Medulla oblongata (tissue), 1 donor: Measurements from ENCODE around the gene AKR1C8.
"Not testable (repeated sequence)": the region's sequence is repeated elsewhere in the genome, so short reads cannot be mapped to it uniquely, and the experiment has no call there.

ENCODE experiments used
- DNase-seq: peaks from one replicate; pipeline ENCODE4 v3.0.0-alpha.2; 2015; ENCODE audit errors: extremely low spot score

The AKR1C8 gene

GRCh38 chr10:5184987-5185775 is at the start of gene AKR1C8:
TSS of gene AKR1C8 (minus strand) at chr10:5185150. CDS start at chr10:5185104, 46 bp downstream.
- no peak for DNase-seq

GRCh38 chr10:5234106-5234860 is 49.3 kb upstream of the AKR1C8 start:
- DNase-seq = peak; percentile 30

GRCh38 chr10:5233324-5233723 is 48.4 kb upstream of the AKR1C8 start:
- no peak for DNase-seq

- no peak for DNase-seq
Measured at GRCh38 chr10:5229019-5229418, 44.1 kb upstream of the AKR1C8 start.

DNA sequence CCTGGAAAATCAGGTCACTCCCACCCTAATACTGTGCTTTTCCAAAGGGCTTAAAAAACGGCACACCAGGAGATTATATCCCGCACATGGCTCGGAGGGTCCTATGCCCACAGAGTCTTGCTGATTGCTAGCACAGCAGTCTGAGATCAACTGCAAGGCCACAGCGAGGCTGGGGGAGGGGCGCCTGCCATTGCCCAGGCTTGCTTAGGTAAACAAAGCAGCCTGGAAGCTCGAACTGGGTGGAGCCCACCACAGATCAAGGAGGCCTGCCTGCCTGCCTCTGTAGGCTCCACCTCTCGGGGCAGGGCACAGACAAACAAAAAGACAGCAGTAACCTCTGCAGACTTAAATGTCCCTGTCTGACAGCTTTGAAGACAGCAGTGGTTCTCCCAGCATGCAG is 38.0 kb upstream of the AKR1C8 start:
- DNase-seq = not testable (repeated sequence)

DNA sequence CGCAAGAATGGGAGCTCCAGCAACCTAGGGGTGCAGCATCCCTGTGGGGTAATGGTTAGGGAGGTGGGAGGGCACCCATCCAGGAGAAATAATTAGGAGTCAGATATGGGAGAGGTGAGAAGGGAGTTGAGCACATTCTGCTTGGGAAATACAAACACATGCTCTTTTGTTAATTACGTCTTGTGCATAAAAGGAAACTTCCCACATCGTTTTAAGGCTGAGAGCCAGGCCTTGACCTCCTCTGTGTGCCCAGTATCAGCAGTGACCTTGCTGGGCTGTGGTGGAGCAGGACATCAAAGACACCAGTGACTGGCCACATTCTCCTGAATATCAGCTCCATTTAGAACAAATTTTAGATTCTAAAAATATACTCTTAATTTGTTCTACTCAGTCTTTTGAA is 34.3 kb upstream of the AKR1C8 start:
- DNase-seq = no peak

DNA sequence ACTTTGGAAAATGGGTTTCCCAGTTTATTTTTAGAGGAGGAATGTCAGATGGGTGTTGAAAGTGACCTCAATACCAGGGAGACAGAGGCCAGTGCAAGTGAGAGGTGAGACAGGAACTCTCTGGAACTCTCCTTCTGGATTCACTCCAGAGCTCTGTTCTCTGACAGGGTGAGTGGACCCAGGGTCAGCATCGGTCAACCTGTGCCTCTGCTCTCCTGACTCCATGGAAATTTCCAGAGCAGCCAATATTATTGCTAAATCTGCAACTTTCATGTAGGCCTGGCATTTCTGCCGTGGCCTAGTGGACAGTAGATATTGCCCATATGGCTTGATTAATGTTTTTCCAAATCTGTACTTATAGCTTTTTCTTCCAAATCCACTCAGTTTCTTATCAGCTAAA is 31.9 kb upstream of the AKR1C8 start:
- DNase-seq = no peak

- DNase-seq = no peak
Measured at GRCh38 chr10:5211696-5212536, 27.0 kb upstream of the AKR1C8 start.

GRCh38 chr10:5210261-5210660 is 25.3 kb upstream of the AKR1C8 start:
- DNase-seq = not testable (repeated sequence)

- DNase-seq = not testable (repeated sequence)
Measured at GRCh38 chr10:5209776-5210175, 24.8 kb upstream of the AKR1C8 start.

DNA sequence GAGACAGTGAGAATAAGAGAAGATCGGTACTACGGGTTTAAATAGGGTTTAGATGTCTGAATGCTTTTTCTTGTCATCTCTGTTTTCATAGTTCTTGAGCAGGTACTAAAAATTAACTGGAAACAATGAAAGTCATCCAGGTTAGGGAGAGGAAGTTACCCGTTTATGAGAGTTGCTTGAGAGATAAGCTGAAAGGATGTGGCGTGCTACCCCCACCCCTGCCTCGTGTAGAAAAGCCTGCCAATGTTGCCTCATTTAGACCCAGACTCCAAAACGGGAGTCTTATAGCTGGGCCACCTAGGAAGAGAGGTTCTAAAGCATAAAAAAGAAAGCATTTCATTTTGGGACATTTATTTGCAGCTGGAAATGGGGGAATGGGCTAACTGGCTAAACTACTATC is 21.8 kb upstream of the AKR1C8 start:
- DNase-seq = no peak

- DNase-seq = no peak
Measured at GRCh38 chr10:5199398-5199797, 14.4 kb upstream of the AKR1C8 start.

DNA sequence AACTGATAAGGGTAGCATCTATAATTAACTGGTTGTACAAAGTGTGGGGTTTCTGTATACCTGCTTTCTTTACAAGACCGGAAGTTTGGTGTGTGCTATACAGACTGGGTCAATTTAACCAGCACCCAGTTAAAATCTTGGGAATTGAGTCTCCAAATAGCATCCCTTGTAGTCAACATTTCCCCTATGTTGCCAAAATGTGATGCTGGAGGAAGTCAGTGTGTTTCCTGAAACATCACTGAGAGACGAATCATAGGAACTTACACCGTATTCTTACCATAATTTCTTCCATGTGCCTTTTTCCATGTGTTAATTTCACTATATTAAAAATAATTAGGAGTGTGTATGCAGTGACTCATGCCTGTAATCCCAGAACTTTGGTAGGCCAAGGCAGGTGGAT is 13.4 kb upstream of the AKR1C8 start:
- DNase-seq = no peak

DNA sequence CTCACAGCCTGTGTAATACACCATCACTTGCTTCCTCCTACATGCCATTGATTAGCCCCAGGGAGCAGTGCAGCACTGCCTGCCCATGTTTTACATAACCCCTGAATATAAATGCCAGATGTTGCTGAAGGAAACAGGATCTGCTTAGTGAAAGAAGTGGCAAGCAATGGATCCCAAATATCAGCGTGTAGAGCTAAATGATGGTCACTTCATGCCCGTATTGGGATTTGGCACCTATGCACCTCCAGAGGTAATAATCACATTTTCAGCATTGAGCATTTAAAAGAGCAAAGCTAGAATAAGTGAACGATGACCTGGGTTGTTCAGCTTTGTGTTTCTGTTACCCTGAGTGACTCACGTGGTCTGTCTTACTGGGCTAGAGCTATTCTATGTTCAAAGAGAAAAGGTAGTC is 11.8 kb upstream of the AKR1C8 start, which contains the start of gene AKR1C4:
TSS of gene AKR1C4 (plus strand) at position 136 of the 412 bp plus-strand sequence. CDS start at position 167, 31 bp downstream.
- DNase-seq = no peak

- no peak for DNase-seq
Measured at GRCh38 chr10:5195727-5196374, 10.9 kb upstream of the AKR1C8 start.

- no peak for DNase-seq
Measured at GRCh38 chr10:5194431-5194830, 9.5 kb upstream of the AKR1C8 start.

GRCh38 chr10:5188358-5188757 is 3.4 kb upstream of the AKR1C8 start:
- no peak for DNase-seq

DNA sequence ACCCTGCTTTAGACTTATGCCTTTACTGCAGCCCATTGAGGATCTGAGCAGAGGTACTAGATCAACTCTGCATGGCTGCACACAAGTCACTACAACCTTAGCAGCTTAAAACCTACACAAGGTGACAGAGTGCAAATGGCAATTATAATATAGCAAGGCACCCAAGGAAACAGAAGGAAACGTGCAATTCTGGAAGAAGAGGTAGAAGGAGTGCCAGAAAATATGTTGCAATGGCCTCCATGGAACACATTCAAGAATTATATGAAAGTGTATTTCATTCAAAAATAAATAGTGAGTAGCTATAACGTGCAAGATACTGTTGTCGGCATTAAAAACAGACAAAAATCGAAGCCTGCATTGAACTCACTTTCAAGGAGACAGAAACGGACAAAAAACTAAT is 2.9 kb upstream of the AKR1C8 start:
- no peak for DNase-seq

DNA sequence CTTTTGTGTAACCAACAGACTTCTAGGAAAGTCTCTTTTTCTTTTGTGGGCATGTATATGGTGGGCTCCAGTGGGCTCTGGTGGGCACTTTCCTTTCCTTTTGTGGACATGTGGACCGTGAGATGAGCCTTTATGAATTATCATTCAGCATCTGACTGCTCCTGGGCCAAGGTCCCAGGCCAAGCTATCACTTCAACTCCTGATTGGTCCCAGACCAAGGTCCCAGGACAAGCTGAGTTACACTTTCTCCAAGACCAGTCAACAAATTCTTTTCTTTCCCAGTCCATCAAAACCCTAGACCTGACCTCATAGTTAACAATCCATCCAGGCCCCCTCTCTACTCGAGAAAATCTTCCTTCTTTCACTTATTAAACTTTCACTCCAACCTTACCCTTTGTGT is 1.0 kb downstream of the AKR1C8 start:
- DNase-seq = no peak

DNA sequence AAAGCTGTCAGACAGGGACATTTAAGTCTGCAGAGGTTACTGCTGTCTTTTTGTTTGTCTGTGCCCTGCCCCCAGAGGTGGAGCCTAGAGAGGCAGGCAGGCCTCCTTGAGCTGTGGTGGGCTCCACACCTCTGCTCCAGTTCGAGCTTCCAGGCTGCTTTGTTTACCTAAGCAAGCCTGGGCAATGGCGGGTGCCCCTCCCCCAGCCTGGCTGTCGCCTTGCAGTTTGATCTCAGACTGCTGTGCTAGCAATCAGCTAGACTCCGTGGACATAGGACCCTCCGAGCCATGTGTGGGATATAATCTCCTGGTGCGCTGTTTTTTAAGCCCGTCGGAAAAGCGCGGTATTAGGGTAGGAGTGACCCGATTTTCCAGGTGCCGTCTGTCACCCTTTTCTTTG is 4.4 kb downstream of the AKR1C8 start:
- DNase-seq = not testable (repeated sequence)

- not testable (repeated sequence) for DNase-seq
Measured at GRCh38 chr10:5175581-5175980, 9.4 kb downstream of the AKR1C8 start.
